SU-DHL-6 (cell line): Measurements from ENCODE around the gene ATP2B2.

Source experiments
- H2AFZ ChIP-seq: fragments of 200-600 bp; sonication (generic); 2 replicates; pipeline ENCODE4 v1.6.1; 2014; ENCODE audit warnings: low read depth, mild to moderate bottlenecking, moderate library complexity, mixed read lengths, antibody characterized with exemption, low read length; ENCODE audit not compliant: severe bottlenecking
- H3F3A ChIP-seq: fragments of 200-600 bp; shearing (Covaris generic); 2 replicates; pipeline ENCODE4 v1.6.0; 2016; ENCODE audit warnings: antibody characterized with exemption, mild to moderate bottlenecking; ENCODE audit not compliant: insufficient read depth
- H3K27ac ChIP-seq: fragments of 200-600 bp; sonication (generic); 2 replicates; pipeline ENCODE4 v1.5.1; 2016; ENCODE audit warnings: low read depth, mild to moderate bottlenecking, low read length, moderate library complexity, mixed read lengths
- H3K27me3 ChIP-seq: fragments of 200-600 bp; sonication (generic), shearing (Covaris generic); 2 replicates; pipeline ENCODE4 v1.6.0; 2014; ENCODE audit warnings: mild to moderate bottlenecking, low read length
- H3K36me3 ChIP-seq: fragments of 200-600 bp; sonication (generic); 2 replicates; pipeline ENCODE4 v1.6.1; 2014; ENCODE audit warnings: mild to moderate bottlenecking, low read length, mixed read lengths
- H3K4me2 ChIP-seq: fragments of 300-600, 200-600 bp; shearing (Covaris generic), sonication (generic); 2 replicates; pipeline ENCODE4 v1.6.0; 2014; ENCODE audit warnings: low read length, low read depth, mild to moderate bottlenecking; ENCODE audit not compliant: poor library complexity, severe bottlenecking
- H3K4me3 ChIP-seq: fragments of 200-600 bp; sonication (generic); 2 replicates; pipeline ENCODE4 v1.5.1; 2014; ENCODE audit warnings: antibody characterized with exemption, low read length, mild to moderate bottlenecking, mixed read lengths; ENCODE audit not compliant: insufficient read depth, poor library complexity, severe bottlenecking
- H3K79me2 ChIP-seq: fragments of 200-600 bp; sonication (generic); 2 replicates; pipeline ENCODE4 v1.6.1; 2014; ENCODE audit warnings: mild to moderate bottlenecking, low read length, moderate library complexity; ENCODE audit not compliant: insufficient read depth
- H3K9ac ChIP-seq: fragments of 200-600 bp; sonication (generic); 2 replicates; pipeline ENCODE4 v1.7.0; 2014; ENCODE audit warnings: mild to moderate bottlenecking, low read length
- H3K9me2 ChIP-seq: fragments of 200-600 bp; sonication (generic); replicated peaks from 2 replicates; pipeline ENCODE4 v1.6.1; 2014; ENCODE audit warnings: low read length; ENCODE audit not compliant: insufficient read depth
- H3K9me3 ChIP-seq: fragments of 200-600 bp; sonication (generic); 2 replicates; pipeline ENCODE4 v1.6.1; 2014; ENCODE audit warnings: low read length, mixed read lengths; ENCODE audit not compliant: insufficient read depth
- H4K20me1 ChIP-seq: fragments of 200-600 bp; sonication (generic); 2 replicates; pipeline ENCODE4 v1.6.1; 2014; ENCODE audit warnings: low read depth, mild to moderate bottlenecking, antibody characterized with exemption, low read length, moderate library complexity, mixed read lengths
- CTCF ChIP-seq: fragments of 200-600 bp; sonication (generic); IDR thresholded peaks from one replicate; pipeline ENCODE4 v1.5.1; 2017; ENCODE audit warnings: antibody characterized with exemption, mild to moderate bottlenecking, low read length, moderate library complexity; ENCODE audit not compliant: insufficient read depth, poor library complexity, severe bottlenecking
- EZH2phosphoT487 ChIP-seq: fragments of 200-600 bp; sonication (generic), shearing (Covaris generic); conservative IDR thresholded peaks from 2 replicates; pipeline ENCODE4 v1.6.1; 2018; ENCODE audit warnings: mild to moderate bottlenecking, antibody characterized with exemption, low read length, moderate library complexity, mixed read lengths

ATP2B2 gene

GRCh38 chr3:10485806-10486205 is 19.6 kb downstream of the ATP2B2 start:
- no peaks in the 10 kb centered on the region for H3K36me3 ChIP-seq
- H3F3A ChIP-seq: no peaks in the 10 kb centered on the region
- H3K9me3 ChIP-seq: no peaks in the 10 kb centered on the region
- H2AFZ ChIP-seq: no peak overlapping the region
- H3K79me2 ChIP-seq: no peaks in the 10 kb centered on the region
- H4K20me1 ChIP-seq: no peaks in the 10 kb centered on the region
- no peak overlapping the region for H3K4me2 ChIP-seq
- H3K9ac ChIP-seq: no peak overlapping the region
- TF ChIP-seq CTCF (no peak), EZH2phosphoT487 (no peak)
- H3K9me2 ChIP-seq: no peaks in the 10 kb centered on the region
- H3K27ac ChIP-seq: no peak overlapping the region
- no peak overlapping the region for H3K4me3 ChIP-seq
- no peaks in the 10 kb centered on the region for H3K27me3 ChIP-seq

- Histone ChIP-seq H3K27ac (no peak overlapping the region), H3K9me2 (no peaks in the 10 kb centered on the region), H3K9me3 (no peaks in the 10 kb centered on the region), H3K79me2 (no peaks in the 10 kb centered on the region), H3K4me3 (no peak overlapping the region), H2AFZ (no peak overlapping the region), H3F3A (no peaks in the 10 kb centered on the region), H3K36me3 (no peaks in the 10 kb centered on the region), H3K9ac (no peak overlapping the region), H3K27me3 (no peaks in the 10 kb centered on the region), H3K4me2 (no peak overlapping the region), H4K20me1 (no peaks in the 10 kb centered on the region)
- no peak for TF ChIP-seq CTCF
- no peak for TF ChIP-seq EZH2phosphoT487
Observed at GRCh38 chr3:10485380-10485779, 20.0 kb downstream of the ATP2B2 start.

- H4K20me1 ChIP-seq: no peaks in the 10 kb centered on the region
- H3K4me3 ChIP-seq: no peak overlapping the region
- no peaks in the 10 kb centered on the region for H3K79me2 ChIP-seq
- no peak overlapping the region for H3K27ac ChIP-seq
- H3K9me2 ChIP-seq: no peaks in the 10 kb centered on the region
- H3F3A ChIP-seq: no peaks in the 10 kb centered on the region
- H3K9me3 ChIP-seq: no peaks in the 10 kb centered on the region
- no peak overlapping the region for H2AFZ ChIP-seq
- H3K9ac ChIP-seq: no peak overlapping the region
- no peaks in the 10 kb centered on the region for H3K36me3 ChIP-seq
- no peaks in the 10 kb centered on the region for H3K27me3 ChIP-seq
- H3K4me2 ChIP-seq: no peak overlapping the region
- no peak for TF ChIP-seq CTCF
- no peak for TF ChIP-seq EZH2phosphoT487
Observed at GRCh38 chr3:10484709-10485108, 20.7 kb downstream of the ATP2B2 start.
